NAMALWA (cell line): Measurements from ENCODE around the gene PDZD8.
"Not testable (repeated sequence)": the region's sequence is repeated elsewhere in the genome, so short reads cannot be mapped to it uniquely, and the experiment has no call there.

Source experiments
- DNase-seq: peaks from one replicate; pipeline ENCODE4 v3.0.0-alpha.2; 2015; ENCODE audit warnings: low spot score

PDZD8 gene

DNA sequence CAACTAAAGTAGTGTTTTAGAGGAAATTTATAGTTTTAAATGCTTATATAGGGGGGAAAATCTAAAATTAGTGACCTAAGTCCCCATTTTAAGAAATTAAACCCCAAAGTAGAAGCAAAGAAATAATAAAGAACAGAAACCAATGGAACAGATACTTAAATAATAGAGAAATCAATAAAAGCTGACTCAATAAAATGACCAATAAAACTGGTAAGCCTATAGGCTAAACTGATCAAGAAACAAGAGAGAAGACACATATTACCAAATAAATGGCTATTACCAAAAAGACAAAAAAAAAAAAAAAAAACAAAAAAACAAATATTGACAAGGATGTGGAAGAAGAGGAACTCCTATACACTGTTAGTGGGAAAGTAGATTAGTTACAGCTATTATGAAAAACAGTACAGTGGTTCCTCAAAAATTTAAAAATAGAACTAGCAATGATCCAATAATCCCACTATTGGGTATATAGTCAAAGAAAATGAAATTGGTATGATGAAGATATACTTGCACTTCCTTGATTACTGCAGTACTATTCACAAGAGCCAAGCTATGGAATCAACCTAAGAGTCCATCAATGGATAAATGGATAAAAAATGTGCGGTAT is 81.1 kb downstream of the PDZD8 start:
- DNase-seq: no peak

DNA sequence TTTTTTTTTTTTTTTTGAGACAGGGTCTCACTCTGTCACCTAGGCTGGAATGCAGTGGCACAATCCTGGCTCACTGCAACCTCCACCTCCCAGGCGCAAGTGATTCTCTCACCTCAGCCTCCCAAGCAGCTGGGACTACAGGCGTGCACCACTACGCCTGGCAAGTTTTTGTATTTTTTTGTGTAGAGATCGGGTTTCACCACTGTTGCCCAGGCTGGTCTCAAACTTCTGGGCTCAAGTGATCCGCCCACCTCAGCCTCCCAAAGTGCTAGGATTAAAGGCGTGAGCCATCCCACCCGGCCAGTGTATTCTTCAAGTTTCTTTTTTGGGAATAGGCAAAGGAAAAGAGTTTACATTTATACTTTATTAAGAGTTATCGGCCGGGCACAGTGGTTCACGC is 84.4 kb downstream of the PDZD8 start:
- not testable (repeated sequence) for DNase-seq

DNA sequence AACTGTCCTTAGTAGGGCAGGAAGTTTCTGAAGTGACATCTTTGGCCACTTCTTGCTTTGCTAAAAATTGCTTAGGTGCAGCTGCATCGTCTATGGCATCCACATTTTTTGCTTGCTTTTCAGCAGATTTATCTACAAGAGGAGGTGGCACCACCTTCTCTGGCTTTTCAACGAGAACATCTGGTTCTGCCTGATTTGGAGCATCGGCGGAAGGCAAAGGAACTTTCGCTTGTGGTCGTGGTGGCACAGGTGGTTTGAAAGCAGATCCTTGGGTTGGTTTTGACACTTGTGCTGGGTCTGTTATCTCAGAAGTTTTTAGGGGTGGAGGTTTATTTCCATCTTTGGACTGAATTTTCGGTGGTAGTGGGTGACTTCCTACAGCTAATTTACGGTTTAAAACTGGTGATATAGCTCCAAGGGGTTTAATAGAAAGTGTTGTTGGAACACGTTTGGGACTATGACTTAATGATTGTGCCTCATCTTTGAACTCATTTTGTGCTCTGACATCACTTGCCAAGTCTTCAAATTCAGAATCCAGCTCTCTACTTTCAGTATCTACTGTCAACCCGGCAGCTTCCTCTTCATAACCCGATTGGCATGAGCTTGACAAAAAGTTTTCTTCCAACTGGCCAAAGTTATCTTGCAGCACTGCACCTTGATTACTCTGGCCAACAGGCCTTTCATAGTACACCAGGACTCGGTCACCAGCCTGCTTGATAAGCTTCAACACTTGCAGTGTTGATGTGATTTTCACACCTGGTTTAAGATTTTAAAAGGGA is 90.3 kb downstream of the PDZD8 start:
- no peak for DNase-seq

DNA sequence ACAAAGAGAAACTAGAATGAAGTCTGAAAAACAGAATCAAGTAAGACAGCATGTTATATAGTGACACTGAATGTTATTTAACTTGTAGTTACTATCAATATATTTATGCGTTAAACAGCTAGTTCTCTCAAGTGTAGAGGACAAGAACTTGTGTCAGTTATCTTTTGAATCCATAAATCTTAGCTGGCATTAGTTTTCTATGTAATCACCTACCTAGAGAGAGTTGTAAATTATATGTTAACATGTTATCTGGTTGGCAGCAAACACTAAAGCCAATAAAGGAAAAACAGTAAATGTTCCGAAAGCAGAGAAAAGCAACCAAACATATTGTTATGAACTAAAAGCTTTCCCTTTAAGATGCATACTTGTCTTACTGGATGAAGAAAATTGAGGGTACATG is 97.6 kb downstream of the PDZD8 start:
- no peak for DNase-seq

DNA sequence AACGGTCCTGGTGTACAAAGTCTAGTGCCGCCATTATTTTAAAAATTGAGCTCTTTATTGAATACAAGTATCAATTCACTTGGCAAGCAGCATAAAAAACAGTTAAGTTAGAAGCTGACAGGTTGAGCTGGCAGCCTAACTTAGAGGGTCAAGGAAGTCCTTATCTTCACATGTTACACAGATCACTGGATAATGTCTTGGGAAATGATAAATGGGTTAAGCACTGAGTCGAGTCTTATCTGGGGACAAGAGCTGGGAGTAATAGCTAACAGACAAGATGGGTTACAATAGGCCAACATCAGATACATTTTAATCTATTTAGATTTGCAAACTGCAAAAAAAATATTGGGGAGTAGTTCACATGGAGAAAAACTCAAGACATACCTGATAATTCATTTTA is 100.1 kb downstream of the PDZD8 start:
- DNase-seq: no peak

DNA sequence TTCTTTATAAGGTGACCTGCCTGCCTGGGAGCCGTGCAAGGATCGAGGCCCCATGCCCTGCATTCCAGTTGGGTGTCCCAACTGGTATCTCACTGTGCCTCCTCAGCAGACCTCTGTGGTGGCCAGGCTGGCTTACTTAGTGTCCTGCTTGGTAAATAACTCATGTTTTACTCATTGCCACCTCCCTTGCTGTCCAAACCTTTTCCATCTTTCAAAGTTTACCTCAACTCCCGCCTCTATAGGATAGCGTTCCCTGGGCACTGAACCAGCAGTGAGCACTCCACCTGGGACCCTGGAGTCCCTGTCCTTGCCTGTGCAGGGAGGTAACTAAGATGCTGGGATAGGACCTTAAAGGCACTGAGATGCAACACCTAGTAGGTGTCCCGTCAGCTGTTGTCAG is 100.7 kb downstream of the PDZD8 start:
- DNase-seq: no peak

DNA sequence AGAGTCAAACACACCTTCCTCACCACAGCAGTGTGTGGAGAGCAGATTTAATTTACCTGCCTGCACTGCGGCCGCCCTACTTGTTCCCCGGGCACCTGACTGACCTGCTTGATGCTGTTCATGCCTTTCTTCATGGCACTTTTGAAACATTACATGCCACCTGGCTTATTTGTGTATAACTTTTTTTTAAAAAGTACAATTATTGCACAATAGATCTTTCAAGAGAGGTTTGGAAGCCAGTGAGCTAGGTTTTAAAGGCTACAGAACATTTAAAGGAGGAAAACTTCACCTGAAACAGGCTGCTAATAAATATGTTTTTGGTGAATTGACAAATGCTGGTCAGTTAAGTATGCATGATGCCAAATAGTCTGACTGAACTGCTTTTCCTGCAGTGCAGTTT is 101.3 kb downstream of the PDZD8 start:
- DNase-seq: no peak

DNA sequence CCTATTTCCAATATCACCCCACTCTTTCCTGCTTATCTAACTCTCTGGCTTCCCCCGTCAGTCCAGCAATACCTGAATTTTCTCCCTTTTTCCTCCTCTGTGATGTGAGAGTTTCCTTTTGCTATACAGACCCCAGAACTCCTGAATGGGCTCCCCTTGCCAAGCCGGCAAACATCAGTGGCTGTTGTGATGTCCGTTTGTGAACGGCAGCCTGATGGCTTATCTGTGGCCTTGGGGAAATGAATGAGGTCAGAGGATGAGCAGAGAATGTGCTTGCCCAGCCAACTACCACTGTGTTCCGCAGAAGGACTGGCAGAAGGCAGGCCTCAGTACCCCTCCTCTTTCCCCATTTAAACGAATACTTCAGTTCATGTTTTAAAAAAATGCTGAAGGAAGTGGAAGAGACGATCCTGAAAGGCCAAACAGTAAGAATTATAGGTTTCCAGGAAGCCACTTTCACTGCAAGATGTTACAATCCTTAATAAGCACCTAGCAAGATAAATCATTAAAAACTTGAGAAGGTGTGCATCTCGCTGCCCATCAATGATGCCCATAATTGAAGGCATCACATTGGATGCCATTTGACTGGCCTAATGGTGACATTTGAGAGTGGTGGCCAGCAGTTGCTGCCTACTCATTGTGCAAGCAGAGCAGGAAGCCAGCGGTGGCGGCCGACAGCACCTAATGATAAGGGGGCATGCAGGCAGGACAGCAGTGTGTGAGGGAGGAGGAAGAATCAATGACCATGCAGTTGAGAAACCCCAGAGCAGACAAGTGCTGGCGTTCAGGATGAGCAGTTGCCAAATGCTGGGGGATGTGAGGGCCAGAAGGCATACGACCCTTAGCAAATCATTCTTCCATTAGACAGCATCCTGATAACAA is 102.8 kb downstream of the PDZD8 start:
- DNase-seq: no peak

DNA sequence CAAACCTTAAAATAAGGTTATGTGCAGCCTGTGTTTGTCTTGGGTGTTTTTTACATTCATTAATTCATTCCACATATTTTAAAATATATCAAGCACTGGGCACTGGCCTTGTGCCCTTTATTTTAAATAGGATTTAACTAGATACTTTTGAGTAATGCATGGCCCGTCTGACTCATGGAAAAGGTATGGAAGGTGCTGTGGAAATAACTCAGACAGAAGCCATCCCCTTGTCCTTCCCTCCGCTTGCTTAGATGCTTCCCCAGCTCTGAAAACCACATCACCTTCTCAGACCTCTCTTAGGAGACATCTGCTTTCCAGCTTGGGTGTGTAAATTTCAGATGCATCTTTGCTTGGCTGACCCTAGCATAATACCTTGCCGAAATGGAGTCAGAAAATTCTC is 103.8 kb downstream of the PDZD8 start:
- DNase-seq: no peak

DNA sequence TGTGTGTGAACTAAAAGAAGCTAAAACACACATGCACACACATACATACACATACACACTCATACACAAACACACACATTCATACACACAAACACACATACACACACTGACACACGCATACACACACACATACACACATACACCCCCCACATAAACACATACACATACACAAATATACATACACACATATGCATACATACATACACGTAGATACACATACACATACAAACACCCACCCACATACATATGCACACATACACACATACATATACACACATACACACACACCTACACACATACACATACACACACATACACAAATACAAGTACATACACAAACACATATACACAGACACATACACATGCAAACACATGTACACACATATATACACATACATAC is 106.3 kb downstream of the PDZD8 start:
- no peak for DNase-seq

DNA sequence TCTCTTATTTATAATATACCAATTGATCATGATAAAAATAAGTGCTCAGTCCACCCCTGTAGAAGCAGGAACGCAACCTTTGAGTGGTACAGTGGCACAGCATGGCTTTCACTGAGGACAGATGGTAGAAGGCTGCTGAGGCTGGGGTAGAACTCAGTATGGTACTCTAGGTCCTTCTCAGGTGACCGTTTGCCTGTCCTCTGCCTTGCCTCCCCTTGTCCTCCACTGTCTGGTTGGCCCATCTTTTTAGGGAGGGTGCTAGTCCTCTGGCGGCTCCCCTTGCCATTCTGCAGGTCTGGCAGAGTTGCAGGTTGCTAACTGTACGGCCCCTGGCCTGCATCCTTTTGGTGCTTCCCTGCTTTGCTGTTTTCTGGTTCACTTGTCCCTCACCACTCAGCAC is 107.0 kb downstream of the PDZD8 start:
- no peak for DNase-seq

DNA sequence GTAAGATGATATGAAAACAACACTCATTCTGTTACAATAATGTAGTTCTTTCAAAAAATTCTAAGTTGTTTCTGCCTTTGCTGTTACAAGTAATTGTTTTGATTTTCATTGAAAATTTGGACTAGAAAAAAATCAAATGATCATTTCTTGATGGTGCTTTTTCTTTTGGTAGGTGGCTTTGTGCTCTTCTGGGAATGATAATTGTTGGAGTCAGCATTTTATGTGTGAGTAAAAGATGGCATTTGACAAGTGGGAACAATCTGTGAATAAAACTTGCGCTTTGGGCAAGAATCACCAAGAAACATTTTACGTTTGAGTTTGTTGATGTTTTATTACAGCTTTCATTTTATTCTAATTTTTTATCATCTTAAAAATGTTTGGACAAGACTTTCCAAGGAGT is 108.4 kb downstream of the PDZD8 start:
- DNase-seq: no peak

DNA sequence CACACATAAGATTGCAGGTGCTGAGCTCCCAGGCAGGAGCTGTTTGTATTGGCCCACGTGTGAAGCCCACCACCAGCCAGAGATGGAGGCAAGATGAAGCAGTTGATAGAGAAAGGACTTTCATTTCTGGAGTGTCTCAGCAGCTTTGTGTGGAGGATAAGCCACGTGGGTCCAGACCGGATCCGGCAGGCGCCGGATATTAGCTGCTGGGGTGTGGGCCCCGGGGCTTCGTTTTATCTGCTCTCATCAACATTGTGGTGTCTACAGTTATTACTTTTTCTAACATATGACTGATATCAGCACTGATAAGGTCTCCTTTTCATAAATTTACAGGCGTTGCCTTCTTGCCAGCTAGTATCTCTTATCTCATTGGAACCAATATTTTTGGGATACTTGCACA is 108.8 kb downstream of the PDZD8 start:
- no peak for DNase-seq

DNA sequence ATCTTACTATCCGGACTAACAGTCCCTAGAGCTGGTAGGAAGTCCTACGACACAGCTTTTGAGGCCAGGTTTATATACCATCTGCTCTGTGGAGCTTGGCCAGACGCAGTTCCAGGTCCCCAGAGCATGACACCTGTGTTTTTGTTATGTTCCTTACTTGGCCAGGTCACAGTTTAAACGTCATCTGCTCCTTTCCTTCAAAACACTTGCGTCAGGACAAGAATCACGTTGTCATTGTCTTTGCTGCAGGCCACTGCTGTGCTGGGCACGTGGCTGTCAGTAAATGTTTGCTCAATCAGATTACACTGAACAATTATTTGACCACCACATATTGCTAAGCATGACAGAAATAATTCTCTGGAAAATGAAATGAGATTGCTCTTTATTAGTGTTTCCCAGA is 110.5 kb downstream of the PDZD8 start:
- DNase-seq: no peak

DNA sequence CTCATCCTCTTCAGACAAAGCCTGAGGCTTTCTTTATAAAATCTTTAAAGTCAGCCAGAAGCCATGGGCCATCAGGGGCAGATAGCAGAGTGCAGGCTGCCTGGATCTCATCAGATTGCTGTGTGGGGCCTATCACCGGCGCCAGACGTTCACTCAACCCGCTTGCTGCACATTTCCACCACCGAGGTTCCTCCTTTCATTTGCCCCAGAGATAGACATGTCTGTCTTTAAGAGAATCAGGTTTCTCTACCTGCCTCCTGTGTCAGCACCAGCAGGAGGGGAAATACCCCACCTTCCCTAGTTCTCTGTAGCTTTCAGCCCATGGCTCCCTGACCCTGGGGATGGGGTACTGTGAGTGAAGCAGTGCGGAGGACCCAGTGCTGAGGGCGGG is 112.3 kb downstream of the PDZD8 start:
- no peak for DNase-seq

DNA sequence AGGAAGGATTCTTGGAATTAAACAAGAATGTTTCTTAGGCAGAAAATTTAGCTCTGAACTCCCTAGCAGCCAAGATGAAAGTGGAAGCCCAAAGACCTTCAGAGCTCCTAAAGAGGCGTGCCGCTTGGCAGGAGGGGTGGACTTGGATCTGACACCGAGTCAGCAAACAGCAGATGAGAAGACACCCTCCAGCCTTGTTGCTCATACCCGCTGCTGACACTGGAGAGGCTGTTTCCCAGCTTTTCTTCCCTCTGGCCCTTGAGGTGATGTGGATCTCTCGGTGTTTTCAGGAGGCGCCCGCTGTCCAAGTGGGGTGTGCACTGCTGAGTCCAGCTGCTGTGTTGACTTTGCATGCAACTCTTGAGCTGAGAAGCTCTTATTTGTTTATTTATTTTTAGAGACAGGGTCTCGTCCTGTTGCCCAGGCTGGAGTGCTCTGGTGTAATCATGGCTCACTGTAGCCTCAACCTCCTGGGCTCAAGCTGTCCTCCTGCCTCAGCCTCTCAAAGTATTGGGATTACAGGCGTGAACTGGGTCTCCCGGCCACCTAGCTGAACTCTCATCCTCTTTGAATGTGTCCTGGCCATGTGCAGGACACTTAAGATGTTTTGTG is 112.8 kb downstream of the PDZD8 start:
- no peak for DNase-seq

DNA sequence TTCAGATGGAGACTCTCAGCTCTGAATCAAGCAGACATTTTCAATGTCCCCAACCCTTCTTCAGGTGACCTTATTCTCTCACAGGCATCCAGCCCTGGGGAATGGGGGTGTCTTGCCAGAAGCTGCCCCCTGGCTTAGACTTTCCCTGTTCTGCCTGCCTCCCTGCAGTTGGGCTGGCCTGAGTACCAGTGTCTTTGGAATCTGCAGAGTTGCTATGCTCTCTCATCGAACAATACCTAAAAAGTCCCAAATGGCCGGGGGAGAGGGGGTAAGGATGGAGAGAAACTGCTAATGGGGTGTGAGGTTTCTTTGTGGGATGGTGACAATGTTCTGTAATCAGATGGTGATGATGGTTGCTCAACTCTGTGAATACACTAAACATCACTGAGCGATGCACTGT is 113.7 kb downstream of the PDZD8 start:
- DNase-seq: no peak

DNA sequence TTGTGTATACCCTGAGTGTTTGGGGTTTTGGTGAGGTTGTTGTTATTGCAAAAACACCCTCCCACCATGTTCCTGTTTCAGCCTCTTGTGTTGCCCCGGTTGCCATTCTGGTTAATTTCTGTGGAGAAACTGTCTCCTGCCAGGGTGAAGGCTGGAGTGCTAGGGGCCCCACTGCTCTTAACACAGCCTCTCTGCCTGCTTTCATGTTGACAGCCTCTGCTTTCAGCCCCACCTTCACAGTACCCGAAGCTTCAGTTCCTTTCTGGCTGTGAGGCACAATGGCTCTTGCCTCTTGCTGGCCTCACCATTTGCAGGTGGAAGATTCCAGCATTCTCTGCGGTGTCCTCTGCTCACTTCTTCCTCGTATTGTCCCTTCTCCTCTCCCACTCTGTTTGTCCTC is 115.2 kb downstream of the PDZD8 start:
- no peak for DNase-seq

DNA sequence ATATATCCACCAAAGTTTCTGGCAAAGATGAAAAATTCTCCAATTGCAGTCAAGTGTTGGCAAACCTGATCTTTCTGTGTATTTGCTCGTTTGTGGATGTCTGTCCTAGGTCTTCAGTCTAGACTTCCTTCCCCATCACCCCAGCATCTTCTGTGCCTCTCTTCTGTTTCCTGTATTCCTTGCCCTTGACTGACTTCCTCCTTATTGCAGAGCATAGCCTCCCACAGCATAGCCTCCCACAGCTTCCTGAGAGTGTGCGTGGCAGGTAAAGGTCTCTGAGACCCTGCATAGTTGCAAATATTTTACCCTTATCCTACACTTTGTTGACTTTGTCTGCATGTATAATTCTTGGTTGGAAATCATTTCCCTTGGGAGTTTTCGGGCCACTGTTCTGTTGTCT is 116.0 kb downstream of the PDZD8 start:
- no peak for DNase-seq

DNA sequence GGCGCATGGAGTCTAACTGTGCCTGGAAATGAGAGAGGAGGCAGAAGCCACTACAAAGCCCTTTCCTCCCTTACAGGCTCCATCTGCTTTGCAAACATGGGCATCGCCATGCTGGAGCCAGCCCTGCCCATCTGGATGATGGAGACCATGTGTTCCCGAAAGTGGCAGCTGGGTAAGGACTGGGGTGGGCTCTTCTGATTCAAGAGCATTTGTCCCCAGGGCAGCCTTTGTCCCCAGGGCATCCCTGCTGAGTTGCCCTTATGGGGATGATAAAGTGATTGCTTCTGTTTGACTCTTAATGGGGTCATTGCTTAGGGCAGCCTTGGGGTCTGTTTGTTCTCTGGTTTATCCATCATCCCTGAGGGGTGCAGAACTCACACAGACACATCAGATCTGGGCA is 117.5 kb downstream of the PDZD8 start:
- no peak for DNase-seq

DNA sequence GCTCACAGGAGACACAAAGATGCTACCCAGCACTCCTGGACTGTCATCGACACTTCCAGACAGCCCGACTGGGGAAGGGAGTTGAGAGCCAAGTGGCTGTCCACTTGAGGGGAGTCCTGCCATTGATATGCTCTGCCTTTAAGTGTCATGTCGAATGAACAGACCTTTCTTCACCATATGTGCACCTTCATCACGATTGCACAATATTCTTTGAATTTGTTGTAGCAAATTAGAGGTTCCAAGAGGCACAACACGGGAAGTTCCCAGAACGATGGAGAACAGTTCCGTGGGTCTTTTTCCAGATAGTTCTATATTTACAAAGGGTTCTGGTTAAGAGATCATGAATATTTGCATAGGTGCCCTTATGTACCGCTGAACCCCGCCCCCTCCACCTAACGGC is 118.3 kb downstream of the PDZD8 start:
- no peak for DNase-seq

DNA sequence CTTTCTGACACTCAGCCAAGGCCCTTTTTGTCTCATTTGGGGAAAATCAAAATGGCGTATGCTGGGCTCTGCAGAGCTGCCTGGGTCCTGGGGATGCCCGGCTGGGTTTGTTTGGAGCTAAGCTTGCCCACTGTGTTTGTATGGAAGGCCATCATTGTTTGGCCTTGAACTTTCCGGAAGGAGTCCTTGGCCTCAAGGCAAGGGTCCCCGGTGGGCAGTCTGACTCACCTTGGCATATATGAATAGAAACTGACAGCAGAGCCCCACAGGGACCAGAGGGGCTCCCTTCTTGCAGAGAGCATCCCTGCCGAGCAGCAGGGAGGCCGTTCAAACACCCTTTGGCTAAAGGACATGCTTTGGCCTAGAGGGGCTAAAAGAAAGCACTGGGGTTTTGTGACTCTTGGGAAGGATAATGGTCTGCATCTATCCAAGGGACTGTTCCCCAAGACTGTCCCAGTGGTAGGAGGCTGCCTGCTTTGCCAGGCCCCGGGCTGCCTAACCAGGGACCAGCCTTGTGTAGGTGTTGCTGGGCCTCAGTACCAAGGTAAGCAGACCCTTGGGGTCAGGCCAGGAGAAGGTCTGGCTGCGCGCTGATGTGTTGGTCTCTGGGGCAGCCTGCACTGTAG is 119.3 kb downstream of the PDZD8 start:
- no peak for DNase-seq
